ENCODE measurements around the gene KCNQ5. TPM values are rescaled to one million over a fixed set of nuclear protein-coding genes. Genes with fewer than 3 reads are reported as not detected.
"Not testable (repeated sequence)": the region's sequence is repeated elsewhere in the genome, so short reads cannot be mapped to it uniquely, and the experiment has no call there.

Gene KCNQ5
- polyA plus RNA-seq, 3 donors, result under 0.01 to 0.15 TPM; not detected in 1

- WGBS, 3 donors, result 43 to 60% (median 52%) methylated on average over 1 of the region's 1 CpG
- no peak overlapping the region for H3K27ac ChIP-seq (ENCODE audit: low read depth, low read length)
Observed at GRCh38 chr6:72850469-72850868, 228.6 kb downstream of the KCNQ5 start.

GRCh38 chr6:72855471-72855870 lies 233.6 kb downstream of the KCNQ5 start:
- 86 to 89% (median 87%) methylated on average over 2 of the region's 2 CpGs for WGBS, 3 donors
- no peak overlapping the region for H3K27ac ChIP-seq (ENCODE audit: low read depth, low read length)

GRCh38 chr6:72856801-72857200 lies 234.9 kb downstream of the KCNQ5 start:
- H3K27ac ChIP-seq (ENCODE audit: low read depth, low read length), result no peak overlapping the region
- WGBS, 3 donors, result 74 to 84% (median 78%) methylated on average over 3 of the region's 3 CpGs

- 82 to 89% (median 88%) methylated on average over 4 of the region's 4 CpGs for WGBS, 3 donors
- no peak overlapping the region for H3K27ac ChIP-seq (ENCODE audit: low read depth, low read length)
Observed at GRCh38 chr6:72857791-72858585, 236.1 kb downstream of the KCNQ5 start.

GRCh38 chr6:72861059-72861458 lies 239.2 kb downstream of the KCNQ5 start:
- WGBS, 3 donors, result 38 to 70% (median 56%) methylated on average over 2 of the region's 2 CpGs
- no peak overlapping the region for H3K27ac ChIP-seq (ENCODE audit: low read depth, low read length)

GRCh38 chr6:72861935-72862432 lies 240.1 kb downstream of the KCNQ5 start:
- no peak overlapping the region for H3K27ac ChIP-seq (ENCODE audit: low read depth, low read length)
- 27 to 51% (median 29%) methylated on average over 2 of the region's 2 CpGs for WGBS, 3 donors

- H3K27ac ChIP-seq (ENCODE audit: low read depth, low read length), result no peak overlapping the region
- 33 to 51% (median 49%) methylated on average over 1 of the region's 1 CpG for WGBS, 3 donors
Observed at GRCh38 chr6:72863131-72863530, 241.3 kb downstream of the KCNQ5 start.

GRCh38 chr6:72864236-72864635 lies 242.4 kb downstream of the KCNQ5 start:
- 29 to 59% (median 56%) methylated on average over 1 of the region's 1 CpG for WGBS, 3 donors
- H3K27ac ChIP-seq (ENCODE audit: low read depth, low read length), result no peak overlapping the region

GRCh38 chr6:72864799-72865198 lies 242.9 kb downstream of the KCNQ5 start:
- no peak overlapping the region for H3K27ac ChIP-seq (ENCODE audit: low read depth, low read length)

- 44 to 59% (median 53%) methylated on average over 2 of the region's 2 CpGs for WGBS, 3 donors
- no peak overlapping the region for H3K27ac ChIP-seq (ENCODE audit: low read depth, low read length)
Observed at GRCh38 chr6:72865467-72865866, 243.6 kb downstream of the KCNQ5 start.

- H3K27ac ChIP-seq (ENCODE audit: low read depth, low read length), result no peak overlapping the region
- WGBS, 3 donors, result 88 to 92% (median 91%) methylated on average over 5 of the region's 5 CpGs
Observed at GRCh38 chr6:72869621-72870020, 247.8 kb downstream of the KCNQ5 start.

GRCh38 chr6:72873433-72873832 lies 251.6 kb downstream of the KCNQ5 start:
- WGBS, 3 donors, result 84 to 90% (median 88%) methylated on average over 1 of the region's 1 CpG
- H3K27ac ChIP-seq (ENCODE audit: low read depth, low read length), result no peak overlapping the region

- no peak overlapping the region for H3K27ac ChIP-seq (ENCODE audit: low read depth, low read length)
Observed at GRCh38 chr6:72876256-72876655, 254.4 kb downstream of the KCNQ5 start.

GRCh38 chr6:72886170-72886569 lies 264.3 kb downstream of the KCNQ5 start:
- H3K27ac ChIP-seq (ENCODE audit: low read depth, low read length), result no peak overlapping the region

- H3K27ac ChIP-seq (ENCODE audit: low read depth, low read length), result no peak overlapping the region
- WGBS, 3 donors, result 67 to 83% (median 70%) methylated on average over 1 of the region's 1 CpG
Observed at GRCh38 chr6:72890233-72890632, 268.4 kb downstream of the KCNQ5 start.

GRCh38 chr6:72890671-72891070 lies 268.8 kb downstream of the KCNQ5 start:
- no peak overlapping the region for H3K27ac ChIP-seq (ENCODE audit: low read depth, low read length)

- H3K27ac ChIP-seq (ENCODE audit: low read depth, low read length), result no peak overlapping the region
- 88 to 100% (median 100%) methylated on average over 1 of the region's 1 CpG for WGBS, 3 donors
Observed at GRCh38 chr6:72892901-72893300, 271.0 kb downstream of the KCNQ5 start.

- 27 to 34% (median 29%) methylated on average over 2 of the region's 2 CpGs for WGBS, 3 donors
- H3K27ac ChIP-seq (ENCODE audit: low read depth, low read length), result no peak overlapping the region
Observed at GRCh38 chr6:72894091-72894490, 272.2 kb downstream of the KCNQ5 start.

- 64 to 77% (median 77%) methylated on average over 3 of the region's 3 CpGs for WGBS, 3 donors
- H3K27ac ChIP-seq (ENCODE audit: low read depth, low read length), result not testable (repeated sequence)
Observed at GRCh38 chr6:72898313-72898712, 276.4 kb downstream of the KCNQ5 start.

- 94 to 96% (median 94%) methylated on average over 6 of the region's 6 CpGs for WGBS, 3 donors
- H3K27ac ChIP-seq (ENCODE audit: low read depth, low read length), result no peak overlapping the region
Observed at GRCh38 chr6:72905705-72906478, 284.0 kb downstream of the KCNQ5 start.
